CD4-positive, alpha-beta T cell (primary cell): ENCODE measurements around the gene NR3C1. TPM values are rescaled to one million over a fixed set of nuclear protein-coding genes. Genes with fewer than 3 reads are reported as not detected.

ENCODE experiments used
- ATAC-seq: fragments of 200-7000 bp; cut with Tn5 transposase; one replicate; pipeline ENCODE4 v1.10.0; 2022; ENCODE audit warnings: mild to moderate bottlenecking; ENCODE audit not compliant: poor library complexity
- CTCF ChIA-PET: fragments of 350-600 bp; sonication (Branson Sonifier 250); formaldehyde crosslinking; loops from one replicate; lab custom pipeline; 2021; ENCODE audit warnings: antibody characterized with exemption, inconsistent platforms; lab: Charles Lee
- POLR2A ChIA-PET: fragments of 350-600 bp; sonication (Branson Sonifier 250); formaldehyde crosslinking; loops from one replicate; lab custom pipeline; 2021; ENCODE audit warnings: antibody characterized with exemption, inconsistent platforms; lab: Charles Lee
- DNase-seq, 14 experiments: peaks; one replicate each; pipeline ENCODE4 v3.0.0-alpha.2; 2013 to 2020; ENCODE audit warnings: mixed read lengths in 2 of 14
- H3K27ac ChIP-seq, 2 donors: one replicate each; pipeline versions ENCODE4 v1.5.1 to v1.7.0; 2013; ENCODE audit warnings: low read length in 2 of 2, low read depth in 1 of 2, mild to moderate bottlenecking in 1 of 2
- H3K27me3 ChIP-seq, 2 experiments: 1 replicate in 1 of 2; 2 replicates in 1 of 2; pipeline versions ENCODE4 v1.6.1 to v1.7.0; 2013; ENCODE audit warnings: low read length in 2 of 2, control low read depth in 1 of 2, mild to moderate bottlenecking in 1 of 2, moderate library complexity in 1 of 2; ENCODE audit not compliant: insufficient read depth in 2 of 2, control insufficient read depth in 1 of 2
- H3K36me3 ChIP-seq: one replicate; pipeline ENCODE4 v1.6.1; 2013; ENCODE audit warnings: low read length, control low read depth; ENCODE audit not compliant: insufficient read depth
- H3K4me1 ChIP-seq: one replicate; pipeline ENCODE4 v1.6.1; 2013; ENCODE audit warnings: low read length, control low read depth; ENCODE audit not compliant: insufficient read depth
- H3K4me3 ChIP-seq: one replicate; pipeline ENCODE4 v1.5.1; 2013; ENCODE audit warnings: mild to moderate bottlenecking, low read length, moderate library complexity
- H3K9me3 ChIP-seq, 2 experiments: 1 replicate in 1 of 2; 2 replicates in 1 of 2; pipeline versions ENCODE4 v1.6.1 to v1.7.0; 2013; ENCODE audit warnings: low read length in 2 of 2, mild to moderate bottlenecking in 2 of 2, control low read depth in 1 of 2, moderate library complexity in 1 of 2; ENCODE audit not compliant: control insufficient read depth in 1 of 2, insufficient read depth in 1 of 2
- H3K27ac Mint-ChIP-seq: one replicate; pipeline ENCODE4 v1.8.0; 2020; ENCODE audit warnings: mixed read lengths
- H3K27me3 Mint-ChIP-seq: one replicate; pipeline ENCODE4 v1.8.0; 2021; ENCODE audit warnings: mixed read lengths
- H3K36me3 Mint-ChIP-seq: one replicate; pipeline ENCODE4 v1.8.0; 2021; ENCODE audit warnings: low read depth, mixed read lengths
- H3K4me1 Mint-ChIP-seq: one replicate; pipeline ENCODE4 v1.8.0; 2021; ENCODE audit warnings: low read depth, mixed read lengths
- H3K4me3 Mint-ChIP-seq: one replicate; pipeline ENCODE4 v1.8.0; 2020; ENCODE audit warnings: mild to moderate bottlenecking, mixed read lengths
- H3K9me3 Mint-ChIP-seq: one replicate; pipeline ENCODE4 v1.8.0; 2020; ENCODE audit warnings: mixed read lengths
- CTCF ChIP-seq: fragments of 200-600 bp; IDR thresholded peaks from one replicate; pipeline ENCODE4 v1.8.0; 2022; ENCODE audit warnings: antibody characterized with exemption, mild to moderate bottlenecking
- intact Hi-C, 2 experiments: fragments of 100-400 bp; cut with DNase I in 1 of 2; cut with micrococcal nuclease in 1 of 2; formaldehyde crosslinking; loops; one replicate each; pipeline versions ENCODE4 v1.15.1 to v1.9.0; 2023 to 2025; cut with DNase I, micrococcal nuclease
- total RNA-seq, 174 experiments: library from RNA in 2 of 174; stranded (reverse) in 2 of 174; gene quantifications; one replicate each; pipeline ENCODE4 v1.2.3 and lab custom pipeline; 2021 to 2026

Gene NR3C1
- total RNA-seq, 2 experiments from 2014 or later = 168 to 191 TPM

DNA sequence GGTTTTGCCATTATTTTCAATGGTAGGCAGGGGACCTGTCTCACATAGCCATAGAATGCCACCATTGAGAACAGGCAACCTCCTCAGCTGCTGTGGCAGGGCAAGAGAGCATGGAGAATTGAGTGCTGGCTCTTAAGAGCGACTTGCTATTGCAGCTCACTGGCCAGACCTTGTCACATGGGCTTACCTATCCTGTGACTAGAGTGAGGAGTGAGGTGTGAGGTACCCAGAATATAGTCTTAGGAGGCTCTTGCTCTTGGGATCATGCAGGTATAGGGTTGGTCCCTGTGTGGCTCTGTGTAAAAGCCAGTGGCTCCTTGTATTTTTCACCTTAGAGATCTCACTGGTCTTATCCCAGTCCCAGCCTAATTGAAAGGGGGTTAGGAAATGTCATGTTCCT lies 39.8 kb upstream of the NR3C1 start:
- ChIA-PET CTCF (no interaction called here), POLR2A (interaction anchor here (1.0 kb wide), 1 partner anchor 9 kb away, joined by 4 read pairs; no protein-coding TSS in a partner anchor)
- no peak overlapping the region for H3K4me3 ChIP-seq
- no peak overlapping the region for H3K27ac Mint-ChIP-seq
- no peak overlapping the region for H3K27ac ChIP-seq
- intact Hi-C loops = no loop called here
- H3K27me3 ChIP-seq = no peaks in the 10 kb centered on the region
- H3K9me3 ChIP-seq = no peaks in the 10 kb centered on the region
- no peaks in the 10 kb centered on the region for H3K9me3 Mint-ChIP-seq
- no peak for TF ChIP-seq CTCF
- no peaks in the 10 kb centered on the region for H3K36me3 ChIP-seq
- no peak overlapping the region for H3K4me3 Mint-ChIP-seq
- no peaks in the 10 kb centered on the region for H3K27me3 Mint-ChIP-seq
- no peaks in the 10 kb centered on the region for H3K36me3 Mint-ChIP-seq
- H3K4me1 ChIP-seq = no peaks in the 10 kb centered on the region
- DNase-seq (no peak), ATAC-seq (no peak)
- peaks cover 12% of the 10 kb centered on the region for H3K4me1 Mint-ChIP-seq

DNA sequence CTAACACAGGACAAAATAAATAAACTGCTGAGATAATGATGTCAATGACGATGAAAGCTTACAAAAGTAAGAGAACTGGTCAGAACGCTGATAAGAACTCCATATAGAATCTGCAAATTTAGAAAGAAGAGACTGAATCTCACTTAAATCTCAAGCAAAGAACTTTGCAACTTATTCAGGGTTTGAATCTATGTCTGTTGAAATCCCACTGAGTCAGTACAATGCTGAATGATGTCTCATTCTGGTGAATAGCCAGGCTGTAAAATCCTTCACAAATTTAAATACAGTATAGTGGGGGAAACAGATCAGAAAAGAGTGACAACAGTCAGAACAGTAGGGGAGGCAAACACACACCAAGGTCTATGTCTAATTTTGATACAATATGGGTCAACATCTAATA lies 38.9 kb upstream of the NR3C1 start:
- no peaks in the 10 kb centered on the region for H3K4me1 ChIP-seq
- intact Hi-C loops = no loop called here
- DNase-seq (no peak), ATAC-seq (no peak)
- H3K4me3 Mint-ChIP-seq = no peak overlapping the region
- H3K4me1 Mint-ChIP-seq = peaks cover 19% of the 10 kb centered on the region
- no peak for TF ChIP-seq CTCF
- H3K36me3 ChIP-seq = no peaks in the 10 kb centered on the region
- no peak overlapping the region for H3K27ac Mint-ChIP-seq
- H3K9me3 ChIP-seq = no peaks in the 10 kb centered on the region
- no peaks in the 10 kb centered on the region for H3K27me3 ChIP-seq
- no peaks in the 10 kb centered on the region for H3K9me3 Mint-ChIP-seq
- no peak overlapping the region for H3K27ac ChIP-seq
- H3K4me3 ChIP-seq = no peak overlapping the region
- CTCF ChIA-PET = no interaction called here
- H3K27me3 Mint-ChIP-seq = no peaks in the 10 kb centered on the region
- H3K36me3 Mint-ChIP-seq = no peaks in the 10 kb centered on the region
- POLR2A ChIA-PET = interaction anchor here (1.0 kb wide), 1 partner anchor 8 kb away, joined by 4 read pairs; no protein-coding TSS in a partner anchor

- intact Hi-C loops = no loop called here
- no peak overlapping the region for H3K4me3 Mint-ChIP-seq
- H3K36me3 Mint-ChIP-seq = no peaks in the 10 kb centered on the region
- no peaks in the 10 kb centered on the region for H3K27me3 ChIP-seq
- peaks cover 25% of the 10 kb centered on the region for H3K4me1 Mint-ChIP-seq
- no peaks in the 10 kb centered on the region for H3K9me3 Mint-ChIP-seq
- ChIA-PET CTCF (interaction anchor here (1.3 kb wide), 1 partner anchor 8 kb away, joined by 3 read pairs; no protein-coding TSS in a partner anchor), POLR2A (no interaction called here)
- H3K27ac Mint-ChIP-seq = no peak overlapping the region
- TF ChIP-seq CTCF = no peak
- H3K27me3 Mint-ChIP-seq = no peaks in the 10 kb centered on the region
- DNase-seq = no peak
- no peaks in the 10 kb centered on the region for H3K9me3 ChIP-seq
- no peak for ATAC-seq
- H3K27ac ChIP-seq = no peak overlapping the region
- no peaks in the 10 kb centered on the region for H3K36me3 ChIP-seq
- H3K4me1 ChIP-seq = peaks cover 3% of the 10 kb centered on the region
- H3K4me3 ChIP-seq = no peak overlapping the region
Observed at GRCh38 chr5:143440448-143441115, 37.1 kb upstream of the NR3C1 start.
